ENCODE results near the gene URB2.
"Not testable (repeated sequence)": the region's sequence is repeated elsewhere in the genome, so short reads cannot be mapped to it uniquely, and the experiment has no call there.

URB2 gene

GRCh38 chr1:229704157-229704556 is 78.1 kb downstream of the URB2 start:
- H3K4me3 ChIP-seq (ENCODE audit: low read depth, low read length): no peak overlapping the region
- no peak for TF ChIP-seq CTCF (IDR thresholded peaks at IDR 0.05; ENCODE audit: borderline replicate concordance, insufficient read depth, low read depth, low read length)

GRCh38 chr1:229705152-229705551 is 79.1 kb downstream of the URB2 start:
- H3K4me3 ChIP-seq (ENCODE audit: low read depth, low read length): not testable (repeated sequence)

GRCh38 chr1:229707127-229707526 is 81.1 kb downstream of the URB2 start:
- H3K4me3 ChIP-seq (ENCODE audit: low read depth, low read length): not testable (repeated sequence)

- no peak overlapping the region for H3K4me3 ChIP-seq (ENCODE audit: low read depth, low read length)
- no peak for TF ChIP-seq CTCF (IDR thresholded peaks at IDR 0.05; ENCODE audit: borderline replicate concordance, insufficient read depth, low read depth, low read length)
Observed at GRCh38 chr1:229709500-229710013, 83.5 kb downstream of the URB2 start.

All from GM12875 (cell line).